WTC11 (cell line): Measurements from ENCODE around the gene KCNQ2.

Source experiments
- ATF1 ChIP-seq: sonication (generic); formaldehyde crosslinking; IDR thresholded peaks from 2 replicates; pipeline ENCODE4 v1.8.1; 2023; ENCODE audit warnings: mild to moderate bottlenecking, moderate library complexity, missing genetic modification reagents
- CREB1 ChIP-seq: sonication (generic); formaldehyde crosslinking; IDR thresholded peaks from 2 replicates; pipeline ENCODE4 v1.8.0; 2023; ENCODE audit warnings: mild to moderate bottlenecking, missing genetic modification reagents
- JUN ChIP-seq: sonication (generic); formaldehyde crosslinking; IDR thresholded peaks from 2 replicates; pipeline ENCODE4 v1.8.0; 2023; ENCODE audit warnings: mild to moderate bottlenecking, missing genetic modification reagents
- NFE2L1 ChIP-seq: sonication (generic); formaldehyde crosslinking; IDR thresholded peaks from 2 replicates; pipeline ENCODE4 v1.8.1; 2023; ENCODE audit warnings: missing genetic modification reagents
- ZNF121 ChIP-seq: sonication (generic); formaldehyde crosslinking; IDR thresholded peaks from 2 replicates; pipeline ENCODE4 v1.8.0; 2023; ENCODE audit warnings: missing genetic modification reagents
- ZNF416 ChIP-seq: fragments of 250-450 bp; sonication (Bioruptor Pico); IDR thresholded peaks from 2 replicates; pipeline ENCODE4 v1.9.0; 2021; ENCODE audit warnings: mild to moderate bottlenecking, inconsistent platforms
- TF ChIP-seq, protein P1 (sequence below): fragments of 200-600 bp; IDR thresholded peaks from 2 replicates; pipeline ENCODE4 v1.8.0; 2022; ENCODE audit warnings: antibody characterized with exemption
- TF ChIP-seq, protein P2 (sequence below): sonication (generic); formaldehyde crosslinking; conservative IDR thresholded peaks from 2 replicates; pipeline ENCODE4 v1.8.1; 2022; ENCODE audit warnings: mild to moderate bottlenecking, missing genetic modification reagents
- TF ChIP-seq, protein P3 (sequence below): sonication (generic); formaldehyde crosslinking; IDR thresholded peaks from 2 replicates; pipeline ENCODE4 v1.8.0; 2022; ENCODE audit warnings: mild to moderate bottlenecking, missing genetic modification reagents
- TF ChIP-seq, protein P4 (sequence below): sonication (generic); formaldehyde crosslinking; IDR thresholded peaks from 2 replicates; pipeline ENCODE4 v1.8.1; 2022; ENCODE audit warnings: low read depth, missing genetic modification reagents, borderline replicate concordance
- TF ChIP-seq, protein P5 (sequence below): fragments of 250-450 bp; sonication (Bioruptor Pico); IDR thresholded peaks from 2 replicates; pipeline ENCODE4 v1.9.0; 2021; ENCODE audit warnings: mild to moderate bottlenecking, borderline replicate concordance
- TF ChIP-seq, protein P6 (sequence below): sonication (generic); formaldehyde crosslinking; IDR thresholded peaks from 2 replicates; pipeline ENCODE4 v1.8.1; 2022; ENCODE audit warnings: missing genetic modification reagents, borderline replicate concordance
- TF ChIP-seq, protein P7 (sequence below): fragments of 250-450 bp; sonication (Bioruptor Pico); IDR thresholded peaks from 2 replicates; pipeline ENCODE4 v2.1.2; 2022; ENCODE audit warnings: mild to moderate bottlenecking, moderate library complexity

DNA sequence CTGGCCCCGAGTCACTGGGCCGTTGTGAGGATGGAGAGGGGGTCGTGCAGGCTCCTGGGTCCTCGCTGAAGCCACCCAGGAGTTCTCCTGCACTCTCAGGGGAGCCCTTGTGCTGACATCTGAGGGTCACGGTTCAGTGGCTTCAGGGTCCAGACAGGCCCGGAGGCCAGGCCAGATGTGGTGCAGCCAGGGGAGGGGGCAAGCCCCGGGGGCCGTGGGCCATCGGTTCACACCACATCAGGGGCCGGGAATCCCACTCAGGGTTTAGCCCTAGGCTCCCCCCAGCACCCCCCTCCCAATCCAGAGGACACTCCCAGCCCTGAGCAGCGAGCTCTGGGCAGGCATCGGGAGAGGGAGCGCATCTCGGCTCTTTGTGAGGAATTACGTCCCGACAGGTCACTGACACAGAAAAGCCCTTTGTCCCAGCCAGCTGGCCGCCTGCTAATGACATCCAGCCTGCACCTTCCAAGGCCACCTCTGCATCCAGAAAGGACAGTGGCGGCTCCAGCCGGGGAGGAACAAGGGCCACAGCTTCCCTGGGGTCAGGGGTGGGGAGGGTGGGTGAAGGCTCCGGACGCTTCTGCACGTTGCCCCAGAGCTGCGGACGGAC is 104.9 kb downstream of the KCNQ2 start:
- TF ChIP-seq CREB1 (CRISPR knock-in tag) = no peak
- TF ChIP-seq, protein P1, sequence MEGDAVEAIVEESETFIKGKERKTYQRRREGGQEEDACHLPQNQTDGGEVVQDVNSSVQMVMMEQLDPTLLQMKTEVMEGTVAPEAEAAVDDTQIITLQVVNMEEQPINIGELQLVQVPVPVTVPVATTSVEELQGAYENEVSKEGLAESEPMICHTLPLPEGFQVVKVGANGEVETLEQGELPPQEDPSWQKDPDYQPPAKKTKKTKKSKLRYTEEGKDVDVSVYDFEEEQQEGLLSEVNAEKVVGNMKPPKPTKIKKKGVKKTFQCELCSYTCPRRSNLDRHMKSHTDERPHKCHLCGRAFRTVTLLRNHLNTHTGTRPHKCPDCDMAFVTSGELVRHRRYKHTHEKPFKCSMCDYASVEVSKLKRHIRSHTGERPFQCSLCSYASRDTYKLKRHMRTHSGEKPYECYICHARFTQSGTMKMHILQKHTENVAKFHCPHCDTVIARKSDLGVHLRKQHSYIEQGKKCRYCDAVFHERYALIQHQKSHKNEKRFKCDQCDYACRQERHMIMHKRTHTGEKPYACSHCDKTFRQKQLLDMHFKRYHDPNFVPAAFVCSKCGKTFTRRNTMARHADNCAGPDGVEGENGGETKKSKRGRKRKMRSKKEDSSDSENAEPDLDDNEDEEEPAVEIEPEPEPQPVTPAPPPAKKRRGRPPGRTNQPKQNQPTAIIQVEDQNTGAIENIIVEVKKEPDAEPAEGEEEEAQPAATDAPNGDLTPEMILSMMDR = no peak
- TF ChIP-seq, protein P2, sequence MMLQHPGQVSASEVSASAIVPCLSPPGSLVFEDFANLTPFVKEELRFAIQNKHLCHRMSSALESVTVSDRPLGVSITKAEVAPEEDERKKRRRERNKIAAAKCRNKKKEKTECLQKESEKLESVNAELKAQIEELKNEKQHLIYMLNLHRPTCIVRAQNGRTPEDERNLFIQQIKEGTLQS = no peak
- TF ChIP-seq, protein P3, sequence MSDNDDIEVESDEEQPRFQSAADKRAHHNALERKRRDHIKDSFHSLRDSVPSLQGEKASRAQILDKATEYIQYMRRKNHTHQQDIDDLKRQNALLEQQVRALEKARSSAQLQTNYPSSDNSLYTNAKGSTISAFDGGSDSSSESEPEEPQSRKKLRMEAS (CRISPR knock-in tag) = no peak
- TF ChIP-seq, protein P4, sequence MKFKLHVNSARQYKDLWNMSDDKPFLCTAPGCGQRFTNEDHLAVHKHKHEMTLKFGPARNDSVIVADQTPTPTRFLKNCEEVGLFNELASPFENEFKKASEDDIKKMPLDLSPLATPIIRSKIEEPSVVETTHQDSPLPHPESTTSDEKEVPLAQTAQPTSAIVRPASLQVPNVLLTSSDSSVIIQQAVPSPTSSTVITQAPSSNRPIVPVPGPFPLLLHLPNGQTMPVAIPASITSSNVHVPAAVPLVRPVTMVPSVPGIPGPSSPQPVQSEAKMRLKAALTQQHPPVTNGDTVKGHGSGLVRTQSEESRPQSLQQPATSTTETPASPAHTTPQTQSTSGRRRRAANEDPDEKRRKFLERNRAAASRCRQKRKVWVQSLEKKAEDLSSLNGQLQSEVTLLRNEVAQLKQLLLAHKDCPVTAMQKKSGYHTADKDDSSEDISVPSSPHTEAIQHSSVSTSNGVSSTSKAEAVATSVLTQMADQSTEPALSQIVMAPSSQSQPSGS = no peak
- no peak for TF ChIP-seq ZNF121
- TF ChIP-seq ZNF416 (CRISPR knock-in tag) = no peak
- TF ChIP-seq, protein P5, sequence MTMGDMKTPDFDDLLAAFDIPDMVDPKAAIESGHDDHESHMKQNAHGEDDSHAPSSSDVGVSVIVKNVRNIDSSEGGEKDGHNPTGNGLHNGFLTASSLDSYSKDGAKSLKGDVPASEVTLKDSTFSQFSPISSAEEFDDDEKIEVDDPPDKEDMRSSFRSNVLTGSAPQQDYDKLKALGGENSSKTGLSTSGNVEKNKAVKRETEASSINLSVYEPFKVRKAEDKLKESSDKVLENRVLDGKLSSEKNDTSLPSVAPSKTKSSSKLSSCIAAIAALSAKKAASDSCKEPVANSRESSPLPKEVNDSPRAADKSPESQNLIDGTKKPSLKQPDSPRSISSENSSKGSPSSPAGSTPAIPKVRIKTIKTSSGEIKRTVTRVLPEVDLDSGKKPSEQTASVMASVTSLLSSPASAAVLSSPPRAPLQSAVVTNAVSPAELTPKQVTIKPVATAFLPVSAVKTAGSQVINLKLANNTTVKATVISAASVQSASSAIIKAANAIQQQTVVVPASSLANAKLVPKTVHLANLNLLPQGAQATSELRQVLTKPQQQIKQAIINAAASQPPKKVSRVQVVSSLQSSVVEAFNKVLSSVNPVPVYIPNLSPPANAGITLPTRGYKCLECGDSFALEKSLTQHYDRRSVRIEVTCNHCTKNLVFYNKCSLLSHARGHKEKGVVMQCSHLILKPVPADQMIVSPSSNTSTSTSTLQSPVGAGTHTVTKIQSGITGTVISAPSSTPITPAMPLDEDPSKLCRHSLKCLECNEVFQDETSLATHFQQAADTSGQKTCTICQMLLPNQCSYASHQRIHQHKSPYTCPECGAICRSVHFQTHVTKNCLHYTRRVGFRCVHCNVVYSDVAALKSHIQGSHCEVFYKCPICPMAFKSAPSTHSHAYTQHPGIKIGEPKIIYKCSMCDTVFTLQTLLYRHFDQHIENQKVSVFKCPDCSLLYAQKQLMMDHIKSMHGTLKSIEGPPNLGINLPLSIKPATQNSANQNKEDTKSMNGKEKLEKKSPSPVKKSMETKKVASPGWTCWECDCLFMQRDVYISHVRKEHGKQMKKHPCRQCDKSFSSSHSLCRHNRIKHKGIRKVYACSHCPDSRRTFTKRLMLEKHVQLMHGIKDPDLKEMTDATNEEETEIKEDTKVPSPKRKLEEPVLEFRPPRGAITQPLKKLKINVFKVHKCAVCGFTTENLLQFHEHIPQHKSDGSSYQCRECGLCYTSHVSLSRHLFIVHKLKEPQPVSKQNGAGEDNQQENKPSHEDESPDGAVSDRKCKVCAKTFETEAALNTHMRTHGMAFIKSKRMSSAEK (CRISPR knock-in tag) = no peak
- TF ChIP-seq ATF1 (CRISPR knock-in tag) = no peak
- no peak for TF ChIP-seq NFE2L1 (CRISPR knock-in tag)
- no peak for TF ChIP-seq JUN
- TF ChIP-seq, protein P6, sequence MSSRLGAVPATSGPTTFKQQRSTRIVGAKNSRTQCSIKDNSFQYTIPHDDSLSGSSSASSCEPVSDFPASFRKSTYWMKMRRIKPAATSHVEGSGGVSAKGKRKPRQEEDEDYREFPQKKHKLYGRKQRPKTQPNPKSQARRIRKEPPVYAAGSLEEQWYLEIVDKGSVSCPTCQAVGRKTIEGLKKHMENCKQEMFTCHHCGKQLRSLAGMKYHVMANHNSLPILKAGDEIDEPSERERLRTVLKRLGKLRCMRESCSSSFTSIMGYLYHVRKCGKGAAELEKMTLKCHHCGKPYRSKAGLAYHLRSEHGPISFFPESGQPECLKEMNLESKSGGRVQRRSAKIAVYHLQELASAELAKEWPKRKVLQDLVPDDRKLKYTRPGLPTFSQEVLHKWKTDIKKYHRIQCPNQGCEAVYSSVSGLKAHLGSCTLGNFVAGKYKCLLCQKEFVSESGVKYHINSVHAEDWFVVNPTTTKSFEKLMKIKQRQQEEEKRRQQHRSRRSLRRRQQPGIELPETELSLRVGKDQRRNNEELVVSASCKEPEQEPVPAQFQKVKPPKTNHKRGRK (CRISPR knock-in tag) = no peak
- TF ChIP-seq, protein P7, sequence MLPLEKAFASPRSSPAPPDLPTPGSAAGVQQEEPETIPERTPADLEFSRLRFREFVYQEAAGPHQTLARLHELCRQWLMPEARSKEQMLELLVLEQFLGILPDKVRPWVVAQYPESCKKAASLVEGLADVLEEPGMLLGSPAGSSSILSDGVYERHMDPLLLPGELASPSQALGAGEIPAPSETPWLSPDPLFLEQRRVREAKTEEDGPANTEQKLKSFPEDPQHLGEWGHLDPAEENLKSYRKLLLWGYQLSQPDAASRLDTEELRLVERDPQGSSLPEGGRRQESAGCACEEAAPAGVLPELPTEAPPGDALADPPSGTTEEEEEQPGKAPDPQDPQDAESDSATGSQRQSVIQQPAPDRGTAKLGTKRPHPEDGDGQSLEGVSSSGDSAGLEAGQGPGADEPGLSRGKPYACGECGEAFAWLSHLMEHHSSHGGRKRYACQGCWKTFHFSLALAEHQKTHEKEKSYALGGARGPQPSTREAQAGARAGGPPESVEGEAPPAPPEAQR (CRISPR knock-in tag) = no peak
